Measurements from ENCODE around the gene PRLR.
"Not testable (repeated sequence)": the region's sequence is repeated elsewhere in the genome, so short reads cannot be mapped to it uniquely, and the experiment has no call there.

The PRLR gene

DNA sequence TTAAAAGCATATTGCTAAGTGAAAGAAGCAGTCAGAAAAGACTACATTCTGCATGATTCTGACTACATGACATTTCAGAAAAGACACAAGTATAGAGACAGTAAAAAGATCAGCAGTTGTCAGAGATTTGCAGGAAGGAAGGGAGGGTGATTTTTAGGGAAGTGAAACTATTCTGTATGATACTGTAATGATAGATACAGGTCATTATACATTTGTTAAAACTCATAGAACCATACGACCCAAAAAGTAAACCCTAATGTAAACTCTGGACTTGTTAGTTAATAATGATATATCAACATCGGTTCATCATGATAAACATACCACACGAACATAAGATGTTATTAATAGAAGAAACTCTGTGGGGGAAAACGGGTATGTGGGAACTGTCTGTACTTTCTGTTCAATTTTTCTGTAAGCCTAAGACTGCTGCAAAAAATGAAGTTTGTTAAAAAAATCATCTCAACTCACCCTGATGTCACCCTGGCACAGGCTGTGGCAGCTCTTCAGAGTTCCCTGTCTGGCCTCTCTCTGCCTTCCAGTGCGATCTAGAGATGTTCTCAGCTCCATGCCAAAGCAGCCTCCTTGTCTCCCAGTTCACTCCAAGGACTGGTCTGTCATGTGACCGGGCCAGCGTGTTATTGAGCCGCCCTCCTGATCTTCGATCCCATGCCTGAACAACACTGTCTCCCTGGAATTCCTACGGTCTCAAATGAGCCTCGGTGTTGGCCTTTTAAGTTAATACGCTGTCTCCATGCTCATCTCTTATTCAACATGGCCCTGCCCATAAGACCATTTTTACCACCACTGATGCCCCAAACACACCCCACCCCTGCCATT, 35.4 kb downstream of the PRLR start:
- DNase-seq, result no peak

DNA sequence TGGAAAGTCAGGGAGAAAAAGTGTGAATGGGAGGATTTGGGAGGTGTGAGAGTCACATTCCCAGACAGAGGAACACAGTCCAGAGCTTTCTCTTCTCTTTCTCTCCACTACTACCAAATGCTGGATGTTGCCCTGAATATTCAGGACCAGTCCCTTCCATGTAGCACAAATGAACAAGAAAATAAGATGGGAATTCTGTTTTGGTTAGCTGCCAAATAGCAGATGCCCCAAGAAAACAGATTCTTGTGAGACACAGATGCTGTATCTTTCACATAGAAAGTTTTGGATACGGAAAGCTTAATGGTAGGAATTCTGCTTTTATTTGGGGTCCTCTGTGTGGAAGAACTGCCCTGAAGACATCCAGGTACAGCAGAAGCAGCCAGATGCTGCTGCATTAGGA, 37.8 kb downstream of the PRLR start:
- DNase-seq, result no peak

DNA sequence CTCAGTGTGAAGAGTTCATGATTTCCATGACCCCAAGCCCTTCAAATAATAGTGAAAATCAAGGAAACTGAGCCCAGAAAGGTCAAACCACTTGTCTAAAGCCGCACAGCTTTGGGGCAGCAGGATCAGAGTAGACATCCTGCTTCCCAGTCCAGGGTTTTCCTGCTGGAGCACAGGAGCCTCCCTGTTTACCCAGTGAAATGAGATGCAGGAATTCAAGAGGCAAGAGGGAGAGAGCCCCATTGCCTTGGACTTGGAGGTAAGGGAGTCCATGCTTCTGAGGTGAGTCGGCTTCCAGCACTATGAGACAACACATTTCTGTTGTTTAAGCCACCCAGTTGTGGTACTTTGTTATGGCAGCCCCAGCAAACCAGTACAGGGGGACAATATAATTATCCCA, 40.5 kb downstream of the PRLR start:
- DNase-seq, result not testable (repeated sequence)

DNA sequence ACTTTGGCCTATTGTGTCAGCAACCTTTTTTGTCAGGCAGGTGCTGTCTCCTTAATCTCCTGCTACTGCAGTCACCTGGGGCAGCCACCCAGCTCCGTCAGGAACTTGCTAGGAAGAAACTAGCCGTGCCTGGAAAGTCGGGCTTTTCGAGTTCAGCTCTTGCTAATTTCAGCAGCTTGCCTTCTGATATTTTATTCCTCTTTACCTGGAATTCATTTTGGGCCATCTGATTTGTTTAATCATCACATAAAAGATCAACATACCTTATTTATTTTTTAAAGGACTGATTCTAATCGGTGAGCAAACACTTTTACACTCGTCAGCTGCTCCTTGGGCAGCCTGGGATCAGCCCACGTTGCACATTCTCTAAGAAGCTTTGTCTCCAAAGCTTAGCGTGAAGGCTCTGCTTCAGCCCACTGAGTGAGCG, 42.2 kb downstream of the PRLR start:
- no peak for DNase-seq

DNA sequence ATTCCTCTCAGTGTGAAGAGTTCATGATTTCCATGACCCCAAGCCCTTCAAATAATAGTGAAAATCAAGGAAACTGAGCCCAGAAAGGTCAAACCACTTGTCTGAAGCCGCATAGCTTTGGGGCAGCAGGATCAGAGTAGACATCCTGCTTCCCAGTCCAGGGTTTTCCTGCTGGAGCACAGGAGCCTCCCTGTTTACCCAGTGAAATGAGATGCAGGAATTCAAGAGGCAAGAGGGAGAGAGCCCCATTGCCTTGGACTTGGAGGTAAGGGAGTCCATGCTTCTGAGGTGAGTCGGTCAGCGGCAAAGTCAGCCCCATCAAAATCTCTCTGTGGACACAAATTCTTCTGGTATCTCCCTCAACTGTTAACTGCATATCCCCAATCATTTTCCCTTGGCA, 42.7 kb downstream of the PRLR start:
- not testable (repeated sequence) for DNase-seq

DNA sequence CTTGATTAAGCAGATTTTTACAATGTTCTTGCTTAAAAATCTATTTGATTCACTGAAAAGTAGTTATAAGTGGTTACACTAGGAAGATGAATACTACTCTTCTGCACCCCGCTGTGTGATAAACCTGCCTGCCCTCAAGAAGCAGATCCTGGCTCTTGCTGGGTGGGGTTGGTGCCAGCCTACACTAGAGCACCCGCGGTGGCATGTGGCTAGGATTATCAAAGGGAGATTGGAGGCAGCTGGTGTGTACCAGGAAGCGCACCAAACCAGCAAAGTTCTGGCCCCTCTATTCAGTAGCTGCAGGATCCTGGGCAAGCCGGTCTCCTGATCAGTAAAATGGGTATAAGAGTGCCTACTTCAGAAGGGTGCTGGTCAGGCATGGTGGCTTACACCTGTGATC, 43.5 kb downstream of the PRLR start:
- DNase-seq, result no peak

DNA sequence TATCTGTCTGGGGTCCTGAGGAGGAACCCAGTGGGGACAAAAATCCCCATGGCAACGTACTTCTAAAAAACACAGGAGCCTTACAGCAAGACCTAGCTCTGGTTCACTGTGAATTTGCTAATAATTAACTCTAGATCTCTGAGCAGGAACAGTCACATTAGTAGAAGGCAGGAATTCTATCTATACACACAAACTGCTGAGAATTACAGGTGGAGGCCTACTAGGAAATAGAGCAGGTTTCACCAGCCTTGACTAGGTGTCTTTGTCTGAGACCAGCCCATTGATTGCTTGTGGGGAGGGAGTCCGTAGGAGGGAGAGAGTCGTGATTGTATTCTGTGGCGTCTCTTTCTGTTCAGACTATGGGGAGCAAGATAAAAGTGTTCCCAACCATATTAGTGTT, 44.8 kb downstream of the PRLR start:
- DNase-seq, result no peak

DNA sequence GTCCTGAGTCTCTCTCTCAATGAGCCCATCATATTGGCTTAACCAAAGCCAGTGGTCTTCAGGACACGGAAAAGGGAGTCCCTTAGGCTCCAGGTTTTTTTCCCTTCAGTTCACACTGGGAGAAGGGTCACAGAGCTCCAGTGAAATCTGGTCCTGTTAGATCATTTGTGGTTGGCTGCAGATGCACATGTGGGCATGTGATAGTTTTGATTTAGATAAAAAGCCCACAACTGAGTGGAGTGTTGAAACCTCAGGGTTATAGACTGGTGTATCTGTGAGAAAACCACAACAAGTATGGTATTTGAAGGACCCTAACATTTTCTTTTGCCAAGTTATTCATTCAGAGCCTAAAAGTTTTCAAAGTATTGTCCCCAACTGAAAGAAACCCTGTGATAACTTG, 46.7 kb downstream of the PRLR start:
- DNase-seq, result no peak

DNA sequence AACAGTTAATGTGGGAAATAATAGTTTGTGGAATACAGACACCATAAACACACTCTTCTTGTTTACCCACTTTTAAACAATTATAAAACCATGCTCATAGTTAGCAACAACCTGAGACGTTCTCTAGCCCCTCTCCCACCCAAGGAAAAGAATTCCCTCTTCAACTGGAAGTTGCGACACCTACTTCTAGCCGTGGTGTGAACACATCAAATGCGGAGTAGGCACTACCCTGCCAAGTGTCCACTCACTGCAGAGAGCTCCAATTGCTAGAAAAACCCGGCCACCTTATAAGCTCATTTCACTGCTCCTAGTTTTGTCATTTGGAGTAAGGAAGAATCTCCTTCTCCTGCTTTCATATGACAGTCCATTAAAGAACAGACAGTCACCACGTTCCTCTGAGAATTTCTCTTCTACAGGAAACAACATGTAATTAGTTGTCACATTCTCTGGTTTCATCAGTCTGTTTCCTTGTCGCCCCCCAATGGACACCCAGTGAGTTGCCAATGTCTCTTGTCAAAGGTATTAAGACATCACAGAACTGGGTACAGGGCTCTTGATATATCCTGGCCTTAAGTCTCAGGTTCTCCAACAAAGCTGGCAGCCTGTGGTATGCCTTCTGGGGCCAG, 47.3 kb downstream of the PRLR start:
- DNase-seq, result peak; percentile 55 to 60

DNA sequence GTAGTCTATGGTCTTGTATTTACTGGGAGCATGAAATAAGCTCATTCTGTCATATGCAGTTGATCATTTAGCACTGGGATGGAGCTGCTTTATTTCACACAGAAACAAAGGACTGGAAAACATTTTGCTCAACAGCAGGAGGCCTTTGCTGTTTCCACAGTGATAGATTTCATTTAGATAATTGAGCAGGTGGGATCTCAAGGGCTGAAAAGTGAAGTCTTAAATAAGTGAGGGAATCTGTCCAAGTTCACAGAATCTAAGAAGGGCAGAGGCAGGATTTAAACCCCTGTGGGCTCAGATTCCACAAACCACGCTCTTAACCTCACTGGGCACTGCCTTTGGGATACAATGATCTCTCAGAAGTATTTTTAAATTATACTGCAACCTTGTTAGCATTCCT, 47.8 kb downstream of the PRLR start:
- DNase-seq, result no peak

DNA sequence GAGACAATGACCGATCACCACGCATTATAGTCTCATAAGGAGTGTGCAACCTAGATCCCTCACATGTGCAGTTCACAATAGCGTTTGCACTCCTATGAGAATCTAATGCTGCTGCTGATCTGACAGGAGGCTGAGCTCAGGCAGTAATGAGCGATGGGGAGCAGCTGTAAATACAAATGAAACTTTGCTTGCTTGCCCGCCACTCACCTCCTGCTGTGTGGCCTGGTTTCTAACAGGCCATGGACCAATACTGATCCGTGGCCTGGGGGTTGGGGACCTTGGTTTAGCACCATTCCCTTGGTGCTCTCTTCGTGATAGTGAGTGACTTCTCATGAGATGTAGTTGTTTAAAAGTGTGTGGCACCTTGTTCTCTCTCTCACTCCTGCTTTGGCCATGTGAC, 50.2 kb downstream of the PRLR start:
- no peak for DNase-seq

DNA sequence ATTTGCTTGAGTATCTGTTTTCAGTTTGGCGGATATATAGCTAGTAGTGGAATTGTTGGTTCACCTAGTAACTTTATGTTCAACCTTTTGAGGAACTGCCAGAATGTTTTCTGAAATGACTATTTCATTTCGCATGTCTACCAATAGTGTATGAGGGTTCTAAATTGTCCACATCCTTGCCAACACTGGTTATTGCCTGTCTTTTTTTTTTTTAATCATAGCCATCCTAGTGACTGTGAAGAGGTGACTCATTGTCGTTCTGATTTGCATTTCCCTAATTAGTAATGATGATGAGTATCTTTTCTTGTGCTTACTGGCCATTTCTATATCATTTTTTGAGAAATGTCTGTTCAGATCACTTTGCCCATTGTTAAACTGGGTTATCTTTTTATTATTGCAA, 52.5 kb downstream of the PRLR start:
- DNase-seq, result no peak

DNA sequence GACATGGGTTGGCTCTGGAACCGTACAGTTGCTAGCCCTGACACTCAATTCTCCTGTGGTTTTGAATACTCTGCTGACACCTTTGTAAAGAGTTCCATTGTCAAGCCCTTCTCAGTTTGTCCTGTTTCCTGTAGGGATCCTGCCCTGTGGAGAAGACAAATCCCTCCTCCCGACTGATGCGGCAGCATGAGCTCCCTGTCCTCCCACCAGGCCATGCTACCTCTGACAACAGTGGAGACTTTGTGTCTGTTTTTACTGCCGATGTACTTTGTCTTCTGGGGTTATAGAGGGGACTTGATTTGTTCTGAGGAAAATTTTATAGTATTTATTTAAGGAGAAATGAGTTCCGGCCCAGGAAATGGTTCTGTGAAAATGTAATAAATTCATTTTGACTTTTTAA, 57.8 kb downstream of the PRLR start:
- no peak for DNase-seq

DNA sequence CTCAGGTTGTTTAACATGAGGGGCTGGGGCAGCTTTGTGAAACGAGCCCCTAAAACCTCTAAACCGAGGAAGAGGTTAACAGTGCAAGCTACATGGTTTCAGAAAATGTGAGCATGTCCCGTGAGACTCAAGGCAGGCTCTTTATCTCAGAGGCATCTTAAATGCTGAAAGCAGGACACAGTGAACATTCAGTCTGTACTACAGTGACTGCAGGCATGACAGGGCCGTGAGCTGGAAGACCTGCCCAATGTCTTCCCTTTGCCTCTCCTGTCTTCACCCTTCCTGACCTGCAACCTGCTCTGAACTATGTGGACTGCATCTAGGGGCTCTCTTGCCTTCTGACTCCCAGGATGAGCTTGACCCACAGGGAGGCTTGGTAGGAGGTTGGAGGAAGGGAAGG, 58.3 kb downstream of the PRLR start:
- no peak for DNase-seq

DNA sequence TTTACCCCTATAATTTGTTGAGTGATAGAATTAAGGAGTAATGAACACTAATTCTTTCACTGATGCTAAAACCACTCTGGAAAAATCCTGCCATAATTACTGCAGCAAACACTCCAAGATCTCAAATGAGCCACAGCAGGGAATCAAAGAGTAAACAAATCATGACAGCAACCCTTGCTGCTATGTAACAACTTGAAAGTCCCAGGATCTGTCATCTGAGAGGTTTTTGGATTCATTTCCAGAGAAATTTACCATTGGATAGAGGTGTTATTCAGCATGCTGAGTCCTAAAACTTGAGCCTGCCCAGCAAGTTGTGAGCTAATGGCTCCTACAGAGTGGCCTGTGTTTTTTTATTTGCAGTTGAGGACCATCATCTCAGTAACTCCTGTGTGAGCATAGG, 59.2 kb downstream of the PRLR start:
- no peak for DNase-seq

DNA sequence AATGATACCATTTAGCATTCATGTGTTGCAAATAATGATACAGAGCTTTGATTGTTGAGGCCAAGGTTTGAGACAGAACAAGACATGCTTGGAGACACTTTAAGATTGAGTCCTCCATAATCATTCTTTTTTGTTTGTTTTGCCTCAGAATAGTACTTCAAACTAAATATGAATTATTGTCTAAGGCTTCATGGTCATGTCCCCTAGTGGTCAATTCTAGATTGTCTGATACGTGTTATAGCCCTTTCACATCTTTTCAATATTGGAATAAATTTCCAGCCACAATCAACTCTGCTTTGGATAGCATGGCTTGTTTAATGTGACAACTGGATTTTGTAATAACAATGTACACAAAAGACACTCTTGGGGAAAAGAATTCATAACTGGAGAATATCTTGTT, 64.2 kb downstream of the PRLR start:
- no peak for DNase-seq

DNA sequence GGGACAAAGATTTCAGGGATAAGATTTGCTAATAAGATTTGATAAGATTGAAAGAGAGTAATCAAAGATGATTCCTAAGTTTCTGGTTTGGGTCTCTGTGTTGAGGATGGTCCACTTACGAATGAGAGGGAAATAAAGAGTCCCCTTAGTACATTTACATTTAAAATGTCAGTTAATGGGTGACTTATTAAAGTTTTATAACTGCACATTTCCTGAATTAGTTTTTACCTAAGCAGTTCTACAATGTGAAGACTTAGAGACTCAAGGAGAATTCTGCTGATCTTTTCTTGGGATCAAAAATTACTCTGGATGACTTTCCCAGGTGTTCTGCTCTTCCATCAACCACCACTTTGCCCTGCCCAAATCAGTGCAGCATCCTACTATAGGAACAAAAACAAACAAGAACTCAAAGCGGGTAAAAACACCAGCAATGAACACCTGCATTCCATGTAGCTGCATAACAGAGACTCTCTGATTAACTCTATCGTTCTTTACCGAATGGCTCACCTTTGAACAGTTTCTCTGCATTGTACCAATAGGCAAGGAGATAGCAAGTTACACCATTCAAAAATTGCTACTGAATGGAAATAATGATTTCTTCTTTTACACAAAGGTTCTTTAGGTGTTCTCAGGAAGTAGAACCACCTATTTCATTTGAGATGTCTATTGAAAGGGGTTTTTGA, 65.3 kb downstream of the PRLR start:
- no peak for DNase-seq

DNA sequence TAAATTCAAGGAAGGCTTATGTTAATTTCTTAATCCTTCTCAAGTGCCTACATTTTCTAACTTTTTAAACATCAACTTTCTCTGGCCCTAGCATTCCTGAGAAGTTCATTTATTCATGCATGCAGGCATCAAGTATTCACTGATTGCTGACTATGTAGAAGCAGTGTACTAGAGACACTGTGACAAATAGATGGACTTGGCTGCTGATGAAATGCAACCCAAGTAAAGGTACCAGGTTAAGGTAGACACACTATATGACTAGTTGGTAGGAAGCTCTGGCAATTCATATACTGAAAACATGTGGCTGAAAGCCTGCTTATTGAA, 66.6 kb downstream of the PRLR start:
- DNase-seq, result no peak

DNA sequence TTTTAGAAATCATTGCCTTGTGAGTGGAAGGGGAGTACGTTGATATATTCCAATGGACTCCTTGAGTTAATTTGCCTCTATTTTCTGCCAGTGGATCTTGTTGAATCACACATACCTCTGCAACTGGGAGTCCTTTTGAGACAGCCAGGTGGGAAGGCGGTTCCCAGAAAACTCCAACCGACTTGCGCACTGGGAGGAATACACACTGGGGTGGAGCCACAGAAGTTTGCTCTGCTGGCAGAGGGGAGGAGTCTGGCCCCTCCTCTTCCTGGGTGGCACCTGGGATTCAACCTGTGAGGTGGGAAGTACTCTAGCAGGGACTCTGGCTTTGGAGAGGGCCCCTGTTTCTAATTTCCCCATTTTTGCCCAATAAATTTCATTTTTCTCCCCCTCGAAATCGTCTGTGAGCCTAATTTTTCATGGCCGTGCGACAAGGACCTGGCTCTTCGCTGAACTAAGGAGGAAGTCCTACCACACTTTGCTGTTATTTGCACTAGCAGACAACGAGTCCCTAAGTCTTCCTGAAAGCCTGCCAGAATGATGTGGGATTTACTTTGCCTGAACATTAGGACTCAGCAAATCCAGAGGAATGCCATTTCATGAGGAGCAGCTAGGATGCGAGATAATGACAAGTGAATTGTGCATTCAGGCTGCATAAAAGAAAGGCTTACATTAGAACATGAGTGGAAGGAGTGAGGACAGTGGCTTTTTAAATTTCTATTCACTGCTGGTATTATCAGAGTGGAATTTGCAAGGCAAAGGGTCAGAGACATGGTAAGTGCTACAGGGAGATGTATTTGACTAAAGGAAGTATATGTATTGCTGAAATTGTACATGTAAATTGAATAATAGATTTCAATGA, 67.2 kb downstream of the PRLR start:
- no peak for DNase-seq

DNA sequence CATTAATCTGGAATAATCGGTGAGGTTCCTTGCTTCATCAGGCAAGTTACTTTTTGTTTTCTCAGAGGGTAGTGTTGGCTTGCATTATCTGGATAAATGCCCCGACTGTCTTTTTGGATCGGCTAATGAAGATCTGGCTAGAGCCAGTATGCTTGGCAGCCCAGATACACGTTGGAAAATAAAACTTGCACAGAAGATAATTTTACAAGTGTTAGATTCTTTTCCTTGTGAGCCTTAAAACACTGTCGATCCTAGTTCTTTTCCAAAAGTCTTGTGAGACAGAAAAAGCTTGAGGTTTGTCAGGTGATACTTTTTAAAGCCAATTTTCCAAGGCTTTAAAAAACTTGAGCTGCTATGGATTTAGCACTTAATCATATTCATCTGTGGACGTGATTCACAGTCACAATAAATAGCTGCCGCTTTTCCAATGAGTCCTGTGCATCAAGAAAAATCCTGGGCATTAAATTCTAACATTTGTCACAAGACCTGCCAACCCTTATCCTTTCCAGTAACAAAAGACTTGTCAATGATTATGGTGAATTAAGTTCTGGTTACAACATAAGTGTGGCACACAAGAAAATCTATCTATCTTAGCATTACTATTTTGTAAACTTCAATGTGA, 68.5 kb downstream of the PRLR start:
- no peak for DNase-seq

DNA sequence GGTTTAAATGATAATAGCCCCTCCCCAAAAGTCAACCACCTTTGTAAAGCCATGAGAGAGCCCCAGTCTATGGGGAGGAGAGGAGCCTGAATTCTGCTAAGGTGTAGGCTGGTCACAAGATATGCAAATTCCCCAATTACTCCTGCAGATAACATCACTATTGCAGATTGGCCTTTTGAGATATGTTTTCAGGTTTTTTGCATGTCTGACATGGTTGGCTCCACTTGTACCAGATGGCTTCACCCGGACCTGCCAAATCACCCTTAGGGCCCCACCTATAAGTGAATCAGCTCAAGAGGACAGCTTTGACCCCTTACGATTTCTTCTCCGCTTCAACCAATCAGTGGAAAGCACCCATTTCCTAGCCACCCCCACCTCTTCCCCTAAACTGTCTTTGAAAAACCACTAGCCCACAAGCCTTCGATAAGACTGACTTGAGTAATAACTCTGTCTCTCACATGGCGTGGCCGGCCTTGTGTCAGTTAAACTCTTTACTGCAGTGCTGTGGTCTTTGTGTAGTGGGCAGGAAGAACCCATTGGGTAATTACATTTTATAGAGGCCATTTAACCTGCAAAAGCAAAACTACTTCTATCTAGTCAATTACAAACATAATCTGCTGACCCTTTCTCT, 69.7 kb downstream of the PRLR start:
- no peak for DNase-seq

DNA sequence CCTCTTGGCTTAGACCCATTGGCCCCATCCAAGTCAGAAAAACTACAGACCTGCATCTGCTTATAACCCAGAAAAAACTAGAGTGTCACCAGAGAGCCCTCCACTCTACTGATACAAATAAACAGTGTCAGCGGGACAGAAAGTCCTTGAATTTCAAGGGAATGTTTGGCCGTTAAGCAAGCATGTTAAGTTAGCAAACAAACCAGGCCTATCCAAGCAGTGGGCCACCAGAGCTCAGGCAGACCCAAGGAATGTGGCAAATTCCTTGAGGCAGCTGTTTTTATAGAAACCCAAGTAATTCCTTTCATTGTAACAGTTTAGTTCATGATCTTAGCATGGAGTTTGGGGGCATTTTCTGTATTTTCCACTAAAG, 70.9 kb downstream of the PRLR start:
- DNase-seq, result no peak
